CD4-positive, alpha-beta T cell treated with Interferon gamma for 1 hour (primary cell): Measurements from ENCODE around the gene TJP1.
"Not testable (repeated sequence)": the region's sequence is repeated elsewhere in the genome, so short reads cannot be mapped to it uniquely, and the experiment has no call there.

Source experiments
- DNase-seq: peaks from one replicate; pipeline ENCODE4 v3.0.0-alpha.2; 2020

TJP1 gene

GRCh38 chr15:29838352-29839010, 16.2 kb upstream of the TJP1 start:
- no peak for DNase-seq

- DNase-seq, result no peak
These were observed 13.0 kb upstream of the TJP1 start for GRCh38 chr15:29835301-29835700.

GRCh38 chr15:29832709-29833108, 10.4 kb upstream of the TJP1 start:
- DNase-seq, result no peak

- DNase-seq, result no peak
These were observed 4.9 kb upstream of the TJP1 start for GRCh38 chr15:29826908-29827820.

GRCh38 chr15:29825227-29825626, 3.0 kb upstream of the TJP1 start:
- DNase-seq, result no peak

- DNase-seq, result no peak
These were observed 604 bp upstream of the TJP1 start for GRCh38 chr15:29822684-29823459.

- DNase-seq, result peak; percentile 7
These were observed 710 bp downstream of the TJP1 start for GRCh38 chr15:29821416-29822099.

- no peak for DNase-seq
These were observed 1.7 kb downstream of the TJP1 start for GRCh38 chr15:29820394-29821154.

GRCh38 chr15:29819979-29820378, 2.3 kb downstream of the TJP1 start:
- DNase-seq, result no peak

- DNase-seq, result no peak
These were observed 4.1 kb downstream of the TJP1 start for GRCh38 chr15:29818141-29818540.

GRCh38 chr15:29817455-29817854, 4.8 kb downstream of the TJP1 start:
- DNase-seq, result not testable (repeated sequence)

GRCh38 chr15:29815000-29815710, 7.1 kb downstream of the TJP1 start:
- DNase-seq, result no peak

- DNase-seq, result no peak
These were observed 9.3 kb downstream of the TJP1 start for GRCh38 chr15:29813009-29813408.

GRCh38 chr15:29812384-29812694, 9.9 kb downstream of the TJP1 start:
- DNase-seq, result no peak

GRCh38 chr15:29811691-29812383, 10.4 kb downstream of the TJP1 start:
- DNase-seq, result no peak

- no peak for DNase-seq
These were observed 16.6 kb downstream of the TJP1 start for GRCh38 chr15:29805708-29806104.

- DNase-seq, result no peak
These were observed 17.1 kb downstream of the TJP1 start for GRCh38 chr15:29805043-29805707.

- DNase-seq, result no peak
These were observed 19.9 kb downstream of the TJP1 start for GRCh38 chr15:29802411-29802810.

GRCh38 chr15:29800491-29801366, 21.5 kb downstream of the TJP1 start:
- DNase-seq, result no peak
